Measurements from ENCODE around the gene LIPI.

The LIPI gene

GRCh38 chr21:14084068-14084501, 126.7 kb downstream of the LIPI start:
- Histone ChIP-seq H3K4me3 (ENCODE audit: insufficient read depth, low read length, poor library complexity, severe bottlenecking) (no peak overlapping the region), H3K4me2 (ENCODE audit: low read depth, low read length, poor library complexity, severe bottlenecking) (no peak overlapping the region), H3K9ac (ENCODE audit: low read length) (no peak overlapping the region), H3F3A (ENCODE audit: insufficient read depth) (no peaks in the 10 kb centered on the region), H3K36me3 (ENCODE audit: low read length) (no peaks in the 10 kb centered on the region), H3K79me2 (ENCODE audit: insufficient read depth, low read length) (no peaks in the 10 kb centered on the region), H3K9me3 (ENCODE audit: insufficient read depth, low read length) (no peaks in the 10 kb centered on the region), H3K27me3 (ENCODE audit: low read length) (no peaks in the 10 kb centered on the region), H4K20me1 (ENCODE audit: low read depth, low read length) (no peaks in the 10 kb centered on the region), H3K27ac (ENCODE audit: low read depth, low read length) (no peak overlapping the region), H2AFZ (ENCODE audit: low read depth, low read length, severe bottlenecking) (no peak overlapping the region), H3K9me2 (replicated peaks; ENCODE audit: insufficient read depth, low read length) (no peaks in the 10 kb centered on the region)
- TF ChIP-seq, protein P1, sequence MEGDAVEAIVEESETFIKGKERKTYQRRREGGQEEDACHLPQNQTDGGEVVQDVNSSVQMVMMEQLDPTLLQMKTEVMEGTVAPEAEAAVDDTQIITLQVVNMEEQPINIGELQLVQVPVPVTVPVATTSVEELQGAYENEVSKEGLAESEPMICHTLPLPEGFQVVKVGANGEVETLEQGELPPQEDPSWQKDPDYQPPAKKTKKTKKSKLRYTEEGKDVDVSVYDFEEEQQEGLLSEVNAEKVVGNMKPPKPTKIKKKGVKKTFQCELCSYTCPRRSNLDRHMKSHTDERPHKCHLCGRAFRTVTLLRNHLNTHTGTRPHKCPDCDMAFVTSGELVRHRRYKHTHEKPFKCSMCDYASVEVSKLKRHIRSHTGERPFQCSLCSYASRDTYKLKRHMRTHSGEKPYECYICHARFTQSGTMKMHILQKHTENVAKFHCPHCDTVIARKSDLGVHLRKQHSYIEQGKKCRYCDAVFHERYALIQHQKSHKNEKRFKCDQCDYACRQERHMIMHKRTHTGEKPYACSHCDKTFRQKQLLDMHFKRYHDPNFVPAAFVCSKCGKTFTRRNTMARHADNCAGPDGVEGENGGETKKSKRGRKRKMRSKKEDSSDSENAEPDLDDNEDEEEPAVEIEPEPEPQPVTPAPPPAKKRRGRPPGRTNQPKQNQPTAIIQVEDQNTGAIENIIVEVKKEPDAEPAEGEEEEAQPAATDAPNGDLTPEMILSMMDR (IDR thresholded peaks at IDR 0.05; ENCODE audit: insufficient read depth, low read length, poor library complexity, severe bottlenecking) = no peak
- TF ChIP-seq EZH2phosphoT487 (conservative IDR thresholded peaks at IDR 0.05; ENCODE audit: low read length) = no peak

DNA sequence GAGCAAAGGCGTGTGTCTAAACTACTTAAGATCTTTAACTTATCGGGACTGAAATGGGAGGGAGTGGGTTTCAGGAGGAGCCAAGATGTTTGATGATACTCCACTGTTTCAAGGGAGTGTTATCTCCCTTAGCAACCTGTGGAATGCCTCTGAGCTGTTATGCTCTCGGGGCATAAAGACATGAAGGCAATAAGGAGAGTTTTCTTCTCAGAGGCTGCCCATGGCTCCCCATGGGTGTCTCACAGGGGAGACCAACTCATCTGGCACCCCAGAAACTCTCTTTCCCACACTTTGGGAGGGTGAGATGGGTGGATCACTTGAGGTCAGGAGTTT, 130.0 kb downstream of the LIPI start:
- no peak overlapping the region for H3K27ac ChIP-seq (ENCODE audit: low read depth, low read length)
- H3K79me2 ChIP-seq (ENCODE audit: insufficient read depth, low read length) = no peaks in the 10 kb centered on the region
- no peak for TF ChIP-seq EZH2phosphoT487 (conservative IDR thresholded peaks at IDR 0.05; ENCODE audit: low read length)
- TF ChIP-seq, protein P1 (IDR thresholded peaks at IDR 0.05; ENCODE audit: insufficient read depth, low read length, poor library complexity, severe bottlenecking) = no peak
- H3K9me2 ChIP-seq (replicated peaks; ENCODE audit: insufficient read depth, low read length) = no peaks in the 10 kb centered on the region
- H4K20me1 ChIP-seq (ENCODE audit: low read depth, low read length) = no peaks in the 10 kb centered on the region
- H3K36me3 ChIP-seq (ENCODE audit: low read length) = no peaks in the 10 kb centered on the region
- no peak overlapping the region for H3K9ac ChIP-seq (ENCODE audit: low read length)
- no peak overlapping the region for H3K4me3 ChIP-seq (ENCODE audit: insufficient read depth, low read length, poor library complexity, severe bottlenecking)
- no peaks in the 10 kb centered on the region for H3K27me3 ChIP-seq (ENCODE audit: low read length)
- H3F3A ChIP-seq (ENCODE audit: insufficient read depth) = no peaks in the 10 kb centered on the region
- H3K9me3 ChIP-seq (ENCODE audit: insufficient read depth, low read length) = no peaks in the 10 kb centered on the region
- H2AFZ ChIP-seq (ENCODE audit: low read depth, low read length, severe bottlenecking) = no peak overlapping the region
- H3K4me2 ChIP-seq (ENCODE audit: low read depth, low read length, poor library complexity, severe bottlenecking) = no peak overlapping the region

DNA sequence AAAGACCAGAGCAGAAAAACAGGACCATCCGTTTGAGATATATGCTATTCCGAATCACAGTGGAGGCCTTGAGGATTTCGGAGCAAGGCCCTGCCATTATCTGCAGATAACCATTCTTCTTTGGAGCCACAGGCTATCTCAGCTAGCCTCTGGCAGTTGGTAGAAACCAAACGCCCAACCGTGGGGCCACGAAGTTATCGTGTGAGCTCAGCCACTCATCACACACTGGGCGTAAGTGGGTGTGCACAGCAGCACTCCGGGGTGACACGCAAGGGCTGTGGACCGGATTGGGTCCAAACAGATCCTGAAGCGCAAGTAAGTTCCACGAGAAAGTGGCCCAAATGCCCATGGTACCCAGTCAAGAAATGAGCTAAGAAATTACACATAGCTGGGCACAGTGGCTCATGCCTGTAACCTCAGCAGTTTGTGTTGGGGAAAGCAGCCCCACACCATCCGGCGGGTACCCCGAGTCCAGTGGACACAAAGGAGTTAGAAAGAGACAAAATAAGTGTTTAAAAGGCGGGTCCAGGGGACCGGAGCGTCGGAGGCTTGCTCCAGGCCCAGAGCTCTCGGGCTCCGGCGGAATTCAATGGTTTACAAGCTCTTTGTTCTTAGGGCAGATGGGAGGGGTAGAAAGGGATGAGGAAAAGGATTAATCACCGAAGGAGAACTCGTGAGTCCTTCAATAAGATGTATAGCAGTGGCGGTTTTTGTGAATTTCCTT, 130.6 kb downstream of the LIPI start:
- Histone ChIP-seq H3F3A (ENCODE audit: insufficient read depth) (no peaks in the 10 kb centered on the region), H3K4me2 (ENCODE audit: low read depth, low read length, poor library complexity, severe bottlenecking) (no peak overlapping the region), H3K27me3 (ENCODE audit: low read length) (no peaks in the 10 kb centered on the region), H4K20me1 (ENCODE audit: low read depth, low read length) (no peaks in the 10 kb centered on the region), H3K9me3 (ENCODE audit: insufficient read depth, low read length) (no peaks in the 10 kb centered on the region), H3K9ac (ENCODE audit: low read length) (no peak overlapping the region), H3K79me2 (ENCODE audit: insufficient read depth, low read length) (no peaks in the 10 kb centered on the region), H2AFZ (ENCODE audit: low read depth, low read length, severe bottlenecking) (no peak overlapping the region), H3K36me3 (ENCODE audit: low read length) (no peaks in the 10 kb centered on the region), H3K4me3 (ENCODE audit: insufficient read depth, low read length, poor library complexity, severe bottlenecking) (no peak overlapping the region), H3K9me2 (replicated peaks; ENCODE audit: insufficient read depth, low read length) (no peaks in the 10 kb centered on the region), H3K27ac (ENCODE audit: low read depth, low read length) (no peak overlapping the region)
- TF ChIP-seq, protein P1 (IDR thresholded peaks at IDR 0.05; ENCODE audit: insufficient read depth, low read length, poor library complexity, severe bottlenecking) = no peak
- TF ChIP-seq EZH2phosphoT487 (conservative IDR thresholded peaks at IDR 0.05; ENCODE audit: low read length) = no peak
